GM19452 (cell line): ENCODE measurements around the gene WDR17.

Source experiments
- ATAC-seq: cut with Tn5 transposase; IDR thresholded peaks from one replicate; pipeline ENCODE4 v1.9.1; 2021; ENCODE audit not compliant: unreplicated experiment

WDR17 gene

DNA sequence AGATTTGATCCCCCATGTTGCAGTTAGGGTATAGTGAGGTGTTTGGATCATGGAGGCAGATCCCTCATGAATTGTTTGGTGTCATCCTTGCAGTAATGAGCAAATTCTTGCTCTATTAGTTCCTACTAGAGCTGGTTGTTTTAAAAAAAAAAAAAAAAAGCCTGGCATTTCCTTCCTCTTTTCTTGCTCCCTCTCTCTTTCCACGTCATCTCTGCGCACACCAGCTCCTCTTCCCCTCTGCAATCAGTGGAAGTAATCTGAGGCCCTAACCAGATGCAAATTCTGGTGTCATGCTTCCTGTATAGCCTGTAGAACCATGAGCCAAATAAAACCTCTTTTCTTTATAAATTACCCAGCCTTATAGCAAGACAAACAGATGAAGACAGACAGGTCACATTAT is 24.5 kb downstream of the WDR17 start:
- ATAC-seq, result peak; percentile 85

DNA sequence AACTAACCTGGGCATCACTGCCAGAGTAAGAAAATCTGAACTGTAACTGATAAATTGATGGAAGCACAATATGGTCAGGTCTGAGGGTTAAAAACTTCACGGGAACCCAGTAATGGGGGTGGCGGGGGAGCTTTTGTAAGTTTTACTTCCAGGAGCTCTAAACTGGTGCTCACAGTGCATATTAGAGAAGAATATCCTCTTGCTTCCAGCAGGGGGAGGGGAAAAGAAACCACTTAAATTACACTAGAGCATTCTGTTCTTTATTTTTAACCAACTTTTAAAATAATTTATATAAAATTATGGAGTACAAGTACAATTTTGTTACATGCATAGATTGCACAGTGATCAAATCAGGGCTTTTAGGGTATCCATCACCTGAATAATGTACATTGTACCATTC is 33.7 kb downstream of the WDR17 start:
- no peak for ATAC-seq

DNA sequence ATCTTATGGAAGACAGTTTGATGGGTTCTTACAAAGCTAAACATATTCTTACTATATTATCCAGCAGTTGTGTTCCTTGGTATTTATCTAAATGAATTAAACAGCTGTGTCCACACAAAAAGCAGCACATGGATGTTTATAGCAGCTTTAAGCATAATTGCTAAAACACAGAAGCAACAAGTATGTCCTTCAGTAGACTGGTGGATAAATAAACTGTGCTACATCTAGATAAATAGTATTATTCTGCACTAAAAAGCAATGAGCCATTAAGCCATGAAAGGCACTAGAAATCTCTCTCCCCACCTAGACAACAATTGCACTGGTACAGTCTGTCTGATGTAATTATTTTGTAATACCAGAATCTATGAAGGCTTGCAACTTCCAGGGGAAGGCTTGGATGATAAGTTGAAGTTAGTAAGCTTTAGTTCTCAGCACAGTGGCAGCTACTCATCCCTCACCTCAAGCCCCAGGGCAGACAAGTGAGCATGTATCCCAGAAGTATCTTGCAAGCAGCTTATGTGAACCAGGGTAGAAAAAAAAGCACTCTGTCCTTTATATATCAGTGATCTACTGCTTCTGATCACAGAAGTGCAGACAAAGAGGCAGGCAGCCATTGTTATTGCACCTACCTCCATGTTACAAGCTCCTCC is 36.9 kb downstream of the WDR17 start:
- ATAC-seq, result no peak

DNA sequence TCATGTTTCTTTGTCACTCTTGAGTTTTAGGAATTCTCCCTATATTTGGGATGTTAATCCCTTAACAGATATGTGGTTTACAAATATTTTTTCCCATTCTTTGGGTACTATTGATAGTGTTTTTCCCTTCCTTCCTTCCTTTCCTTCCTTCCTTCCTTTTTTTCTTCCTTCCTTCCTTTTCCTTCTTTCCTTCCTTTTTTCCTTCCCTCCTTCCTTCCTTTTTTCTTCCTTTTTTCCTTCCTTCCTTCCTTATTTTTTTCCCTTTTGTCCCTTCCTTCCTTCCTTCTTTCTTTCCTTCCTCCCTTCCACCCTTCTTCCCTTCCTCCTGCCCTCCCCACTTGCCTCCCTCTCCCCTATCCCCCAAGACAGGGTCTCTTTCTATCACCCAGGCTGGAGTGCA is 42.1 kb downstream of the WDR17 start:
- no peak for ATAC-seq

DNA sequence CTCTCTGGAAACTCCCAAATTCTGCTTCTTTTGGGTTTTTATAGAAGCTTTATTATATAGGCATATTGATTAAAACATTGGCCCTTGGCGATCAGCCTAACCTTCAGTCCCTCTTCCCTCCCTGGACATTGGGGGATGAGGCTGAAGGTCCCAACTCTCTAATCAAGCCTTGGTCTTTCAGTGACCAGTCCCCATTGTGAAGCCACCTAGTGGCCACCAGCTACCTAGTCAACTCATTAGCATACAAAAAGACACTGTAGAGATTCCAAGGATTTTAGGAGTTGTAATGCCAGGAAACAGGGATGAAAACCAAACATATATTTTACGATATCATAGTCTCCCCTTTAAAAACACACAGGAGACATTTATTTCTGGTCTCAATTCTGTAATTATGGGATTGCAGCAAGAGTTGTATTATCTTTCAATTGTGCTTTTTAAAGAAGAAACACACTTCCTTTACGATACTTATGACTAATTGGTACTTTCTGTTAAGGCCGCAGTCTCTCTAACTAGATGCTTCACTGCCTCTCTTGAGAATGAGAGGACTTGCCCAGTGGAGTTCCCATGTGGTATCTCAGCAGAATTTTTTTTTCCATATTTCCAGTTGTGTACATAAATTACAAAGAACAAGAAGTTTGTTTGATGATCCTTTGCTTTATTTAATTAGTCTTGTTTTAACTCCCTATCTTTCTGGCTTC is 58.2 kb downstream of the WDR17 start:
- peak; percentile 100 for ATAC-seq

DNA sequence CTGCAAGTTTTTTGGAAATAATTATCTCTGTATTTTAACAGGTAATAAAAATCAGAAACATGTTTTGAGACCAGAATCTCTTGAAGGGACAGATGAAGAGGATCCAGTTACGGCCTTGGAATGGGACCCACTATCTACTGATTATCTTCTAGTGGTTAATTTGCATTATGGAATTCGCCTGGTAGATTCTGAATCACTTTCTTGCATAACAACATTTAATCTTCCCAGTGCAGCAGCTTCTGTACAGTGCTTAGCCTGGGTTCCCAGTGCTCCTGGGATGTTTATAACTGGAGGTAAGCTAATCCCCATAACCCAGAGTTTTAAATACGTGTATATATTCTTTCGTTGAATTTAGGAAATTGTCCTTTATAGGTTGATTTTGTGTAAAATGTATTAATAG is 59.4 kb downstream of the WDR17 start:
- ATAC-seq, result no peak

DNA sequence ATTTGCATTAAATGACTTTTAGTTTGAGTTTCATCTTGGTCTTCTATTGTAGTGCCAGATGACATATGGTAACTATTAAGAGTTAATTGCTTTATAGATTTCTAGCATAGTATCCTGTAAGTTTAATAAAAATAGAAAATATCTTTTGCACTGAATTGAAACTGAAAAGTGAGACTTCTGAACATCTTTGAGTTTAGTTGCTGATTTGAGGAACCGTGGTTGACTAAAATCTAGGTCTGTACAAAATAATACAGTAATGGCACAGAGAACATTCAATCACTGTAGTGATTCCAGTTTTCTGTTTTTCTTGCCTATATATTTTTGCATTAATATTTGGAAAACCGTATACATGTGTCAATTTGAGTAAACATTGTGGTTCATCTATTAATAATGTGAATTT is 69.0 kb downstream of the WDR17 start:
- ATAC-seq, result no peak

DNA sequence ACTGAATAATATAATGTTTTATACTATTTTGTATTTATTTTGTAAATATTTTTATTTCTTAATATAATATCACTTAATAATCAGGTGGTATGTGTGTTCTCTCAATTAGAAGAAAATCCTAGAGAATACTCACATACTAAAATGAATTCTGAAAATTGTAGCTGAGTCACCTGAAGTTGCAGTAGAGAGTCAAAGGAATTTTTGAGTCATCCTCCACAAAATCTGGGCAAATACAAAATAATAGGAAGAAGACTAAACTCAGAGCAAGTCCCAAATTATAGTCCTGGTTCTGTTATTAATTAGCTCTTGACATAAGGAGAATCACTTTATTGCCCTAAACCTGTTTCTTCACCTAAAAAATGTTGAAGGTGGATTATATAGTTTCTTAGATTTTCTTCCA is 72.0 kb downstream of the WDR17 start:
- ATAC-seq, result no peak

DNA sequence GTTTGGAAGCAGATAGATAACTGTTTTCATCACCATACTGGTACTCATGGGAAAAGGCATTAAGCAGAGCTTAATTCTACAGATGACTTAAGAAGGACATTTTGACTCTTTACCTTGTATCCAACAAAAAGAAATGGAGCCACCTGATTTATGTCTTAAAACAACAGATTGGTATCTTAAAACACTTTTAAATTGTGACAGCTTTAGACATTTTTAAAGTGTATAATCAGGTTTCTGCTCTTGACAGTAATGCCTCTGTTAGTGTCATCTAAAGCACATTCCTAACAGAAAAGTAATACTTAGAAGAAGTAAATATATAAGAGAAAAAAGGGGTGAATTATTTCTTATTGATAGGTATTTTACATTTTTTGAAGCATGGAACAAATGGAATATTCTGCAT is 73.9 kb downstream of the WDR17 start:
- no peak for ATAC-seq

DNA sequence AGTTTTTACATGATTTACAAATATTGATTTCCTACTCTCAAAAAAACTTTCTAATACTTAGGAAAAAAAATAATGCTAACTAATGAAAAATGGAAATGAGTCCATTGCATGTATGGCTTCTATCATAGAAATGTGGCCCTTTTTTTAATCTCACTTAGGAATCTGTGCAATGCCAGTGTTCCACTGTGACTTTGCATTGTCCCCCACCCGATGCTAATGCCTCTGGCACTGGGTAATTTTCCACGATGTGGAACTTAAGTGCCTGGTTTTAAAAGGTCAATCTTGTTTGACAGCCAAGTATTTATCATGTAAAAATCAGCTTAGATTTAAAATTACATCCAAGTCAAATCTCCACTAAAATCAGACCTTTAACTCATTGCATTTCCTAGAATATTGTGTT is 76.6 kb downstream of the WDR17 start:
- ATAC-seq, result no peak

DNA sequence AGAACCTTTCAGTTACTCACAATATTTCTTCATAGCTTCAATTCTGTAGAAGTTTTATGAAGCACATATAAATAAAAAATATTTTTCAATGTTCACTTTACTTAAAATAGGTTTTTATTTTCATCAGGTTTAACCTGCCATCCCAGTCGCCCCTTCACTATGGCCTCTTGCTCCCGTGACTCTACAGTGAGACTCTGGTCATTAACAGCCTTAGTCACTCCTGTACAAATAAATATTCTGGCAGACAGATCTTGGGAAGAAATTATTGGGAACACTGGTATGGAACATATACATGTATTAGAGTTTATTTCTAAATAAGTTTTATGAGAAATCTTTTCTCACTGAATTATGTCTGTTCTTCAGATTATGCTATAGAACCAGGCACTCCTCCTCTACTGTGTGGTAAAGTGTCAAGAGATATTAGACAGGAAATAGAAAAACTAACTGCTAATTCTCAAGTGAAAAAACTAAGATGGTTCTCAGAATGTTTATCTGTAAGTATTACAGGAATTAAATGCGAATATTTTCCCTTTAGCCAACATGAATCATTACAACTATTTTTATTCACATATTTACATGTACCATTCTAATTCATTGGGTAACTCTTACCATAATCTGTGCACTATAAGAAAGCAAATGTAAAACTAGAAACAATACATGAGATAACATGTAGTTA is 84.2 kb downstream of the WDR17 start:
- no peak for ATAC-seq

DNA sequence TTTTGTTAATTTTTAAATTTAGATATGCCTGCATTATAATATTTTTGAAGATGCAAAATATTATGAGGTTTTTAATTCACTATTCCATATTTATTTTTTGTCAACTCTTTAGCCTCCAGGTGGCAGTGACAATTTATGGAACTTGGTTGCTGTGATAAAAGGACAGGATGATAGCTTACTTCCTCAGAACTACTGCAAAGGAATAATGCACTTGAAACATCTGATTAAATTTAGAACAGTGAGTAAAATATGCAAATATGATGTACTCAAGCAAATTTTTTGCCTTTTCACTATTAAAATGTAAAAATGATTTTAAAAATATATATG is 84.7 kb downstream of the WDR17 start:
- no peak for ATAC-seq

DNA sequence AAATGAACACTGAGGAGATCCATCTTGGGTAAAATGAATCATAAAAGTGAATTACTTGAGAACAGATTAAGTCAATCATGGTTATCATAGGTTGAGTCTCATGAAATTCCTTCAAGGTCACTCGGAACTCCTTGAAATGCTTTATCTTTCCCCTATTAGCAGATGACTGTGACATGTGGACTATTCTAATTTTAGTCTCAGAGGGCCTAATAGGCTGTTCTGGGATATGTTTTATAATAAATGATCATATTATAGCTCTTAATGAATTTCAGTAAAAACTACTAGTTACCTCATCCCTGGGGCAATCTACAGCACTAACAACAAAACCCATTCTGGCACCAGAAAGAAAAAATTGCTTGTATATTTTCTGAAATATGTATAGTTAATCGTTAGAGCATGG is 85.1 kb downstream of the WDR17 start:
- ATAC-seq, result no peak

DNA sequence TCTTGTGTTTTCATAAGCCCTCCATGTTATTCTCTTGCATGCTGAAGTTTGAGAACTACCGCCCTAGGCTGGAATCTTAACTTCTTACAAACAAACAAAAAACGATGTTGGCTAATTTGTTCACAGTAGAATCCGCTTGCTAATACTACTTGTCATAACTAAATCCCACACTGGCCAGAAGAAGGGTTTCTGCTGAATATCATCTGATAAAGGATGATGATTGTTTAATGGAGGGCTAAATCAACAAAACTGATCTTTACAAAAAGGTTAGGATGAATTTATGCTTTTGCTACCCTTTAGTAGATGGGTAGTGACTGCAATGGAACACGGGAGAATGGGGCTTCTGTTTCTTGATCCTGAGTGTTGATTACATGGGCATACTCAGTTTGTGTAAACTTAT is 87.5 kb downstream of the WDR17 start:
- ATAC-seq, result no peak

DNA sequence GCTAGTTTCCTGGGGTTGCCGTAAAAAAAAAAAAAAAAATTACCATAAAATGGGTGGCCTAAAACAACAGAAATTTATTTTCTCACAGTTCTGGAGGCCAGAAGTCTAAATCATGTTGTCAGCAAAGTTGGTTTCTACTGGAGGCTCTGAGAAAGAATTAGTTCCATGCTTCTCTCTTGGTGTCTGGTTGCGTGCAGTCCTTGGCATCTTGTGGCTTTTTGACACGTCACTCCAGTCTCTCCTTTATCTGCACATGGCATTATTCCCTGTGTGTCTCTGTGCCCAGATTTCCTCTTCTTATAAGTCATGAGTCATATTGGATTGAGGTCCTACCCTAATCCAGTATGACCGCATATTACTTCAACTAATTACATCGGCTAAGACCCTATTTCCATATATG is 91.0 kb downstream of the WDR17 start:
- no peak for ATAC-seq

DNA sequence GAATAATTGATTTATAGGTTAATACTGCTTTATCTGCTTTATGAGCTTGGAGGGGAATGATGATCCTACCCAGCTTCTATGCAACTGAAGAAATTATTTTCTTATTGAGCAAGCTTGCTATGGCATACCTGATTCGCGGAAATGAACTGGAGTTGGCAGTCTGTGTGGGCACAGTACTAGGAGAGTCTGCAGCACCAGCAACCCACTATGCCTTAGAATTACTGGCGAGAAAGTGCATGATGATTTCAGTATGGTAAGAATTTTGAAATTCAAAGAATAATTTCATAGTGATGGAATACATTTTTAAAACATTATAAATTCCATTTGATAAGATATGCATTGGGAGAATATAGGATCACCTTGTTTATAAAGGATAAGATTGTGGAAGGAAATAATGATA is 97.4 kb downstream of the WDR17 start:
- no peak for ATAC-seq

DNA sequence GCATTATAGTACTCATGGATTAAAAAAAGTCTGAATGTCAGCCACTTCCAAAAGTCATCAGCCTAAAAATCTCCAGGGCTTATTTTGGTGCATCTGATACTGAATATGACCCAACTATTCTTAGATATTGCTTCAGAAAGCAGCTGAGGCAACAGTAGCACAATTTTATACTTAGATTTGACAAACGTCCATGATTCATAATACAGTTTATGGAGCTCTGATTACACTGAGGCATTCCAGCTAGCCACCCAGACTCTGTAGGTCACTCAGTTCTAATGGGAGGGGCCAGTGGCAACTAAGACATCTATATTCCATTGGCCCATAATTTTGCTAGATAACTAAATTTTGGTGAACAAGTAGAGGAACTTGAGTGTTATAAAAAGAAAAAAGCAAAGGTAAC is 119.4 kb downstream of the WDR17 start:
- ATAC-seq, result no peak

DNA sequence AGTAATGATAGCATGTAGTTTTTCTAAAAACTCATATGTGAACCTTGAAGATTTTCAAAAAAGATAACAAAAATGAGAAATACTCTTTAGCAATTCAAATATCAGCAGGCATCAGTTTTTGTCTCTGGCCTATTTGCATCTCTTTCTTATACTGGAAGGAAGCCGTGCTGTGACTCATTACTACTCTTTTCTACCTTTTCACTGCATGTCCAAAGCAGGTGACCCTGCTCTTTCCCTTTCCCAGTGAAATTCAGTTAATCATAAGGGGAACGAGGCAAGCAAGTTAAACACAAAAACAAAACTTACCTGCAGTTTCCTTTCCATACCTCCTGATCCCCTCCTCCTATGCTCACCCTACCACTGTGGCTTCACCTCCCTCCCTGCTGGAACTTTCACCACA is 120.4 kb downstream of the WDR17 start:
- ATAC-seq, result no peak

DNA sequence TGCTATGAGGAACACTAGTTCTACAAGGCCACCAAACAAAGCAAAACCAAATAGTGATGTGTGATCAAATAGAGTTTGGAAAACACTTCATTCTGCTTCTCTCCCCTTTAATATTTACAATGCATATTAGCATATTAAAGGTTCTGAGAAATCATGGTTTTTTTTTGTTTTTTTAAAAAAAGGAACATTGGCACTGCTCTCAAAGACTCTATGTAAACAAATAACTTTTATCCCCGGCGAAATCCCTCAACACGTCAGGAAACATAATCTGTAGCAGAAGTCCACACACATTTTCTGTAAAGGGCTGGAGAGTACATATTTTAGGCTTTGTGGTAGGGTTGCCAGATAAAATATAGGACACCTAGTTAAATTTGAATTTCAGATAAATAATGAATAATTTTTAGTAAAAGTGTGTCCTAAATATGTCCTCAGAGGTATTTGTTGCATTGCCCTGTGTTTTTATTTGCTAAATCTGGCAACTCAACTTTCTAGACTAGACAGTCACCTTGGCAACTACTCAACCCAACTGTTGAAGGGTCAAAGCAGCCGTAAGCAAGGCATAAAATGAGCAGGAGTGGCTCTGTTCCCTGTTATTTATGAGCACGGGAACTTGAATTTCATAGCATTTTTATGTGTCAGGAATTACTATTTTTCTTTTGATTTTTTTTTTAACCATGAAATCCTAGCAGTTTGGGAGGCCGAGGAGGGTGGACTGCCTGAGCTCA is 121.2 kb downstream of the WDR17 start:
- ATAC-seq, result no peak

DNA sequence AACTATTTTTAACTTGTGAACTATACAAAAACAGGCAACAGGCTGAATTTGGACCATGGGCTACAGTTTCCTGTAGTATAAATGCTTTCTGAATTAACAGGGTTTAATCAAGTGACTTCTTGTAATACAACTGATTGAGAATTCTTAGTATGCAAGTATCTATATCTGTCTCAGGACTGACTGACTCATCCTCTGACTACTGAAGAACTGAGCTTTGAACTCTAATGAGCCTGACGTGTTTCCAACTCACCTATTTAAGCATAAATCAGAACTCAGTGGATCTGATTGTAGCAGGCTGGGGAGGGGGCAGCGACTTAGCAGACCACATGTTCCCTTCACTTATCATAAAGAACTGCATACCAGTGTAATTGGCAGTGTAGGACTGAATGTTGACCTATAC is 122.0 kb downstream of the WDR17 start:
- no peak for ATAC-seq

DNA sequence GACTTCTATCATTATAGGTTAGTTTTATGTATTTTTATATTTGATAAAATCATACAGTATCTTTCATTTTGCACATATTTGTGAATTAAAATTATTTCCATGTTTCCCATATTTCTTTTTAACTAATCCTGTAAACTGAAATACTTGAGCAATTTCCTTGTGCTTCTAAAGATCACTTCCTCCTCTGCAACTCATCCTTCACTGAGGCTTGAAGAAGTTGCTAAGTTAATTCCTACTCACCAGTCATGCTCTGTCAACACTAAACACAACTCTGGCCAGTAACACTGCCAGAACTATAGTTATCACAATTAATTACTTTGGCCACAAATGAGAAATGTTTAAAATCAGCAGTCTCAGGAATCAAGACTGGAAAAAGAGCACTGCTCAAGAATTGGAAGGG is 123.0 kb downstream of the WDR17 start:
- ATAC-seq, result no peak
